ENCODE measurements around the gene BLZF1.
"Not testable (repeated sequence)": the region's sequence is repeated elsewhere in the genome, so short reads cannot be mapped to it uniquely, and the experiment has no call there.

The BLZF1 gene

GRCh38 chr1:169338617-169339016, 29.4 kb upstream of the BLZF1 start:
- Histone ChIP-seq H3K4me3 (ENCODE audit: low read length) (no peak overlapping the region), H3K9ac (ENCODE audit: low read length) (no peak overlapping the region), H3K4me1 (ENCODE audit: control insufficient read depth, insufficient read depth, low read length) (no peaks in the 10 kb centered on the region), H3K9me3 (ENCODE audit: control insufficient read depth, low read length) (no peaks in the 10 kb centered on the region), H3K36me3 (ENCODE audit: control insufficient read depth, insufficient read depth, low read length) (no peaks in the 10 kb centered on the region), H3K27me3 (ENCODE audit: control insufficient read depth, insufficient read depth, low read length) (no peaks in the 10 kb centered on the region)

DNA sequence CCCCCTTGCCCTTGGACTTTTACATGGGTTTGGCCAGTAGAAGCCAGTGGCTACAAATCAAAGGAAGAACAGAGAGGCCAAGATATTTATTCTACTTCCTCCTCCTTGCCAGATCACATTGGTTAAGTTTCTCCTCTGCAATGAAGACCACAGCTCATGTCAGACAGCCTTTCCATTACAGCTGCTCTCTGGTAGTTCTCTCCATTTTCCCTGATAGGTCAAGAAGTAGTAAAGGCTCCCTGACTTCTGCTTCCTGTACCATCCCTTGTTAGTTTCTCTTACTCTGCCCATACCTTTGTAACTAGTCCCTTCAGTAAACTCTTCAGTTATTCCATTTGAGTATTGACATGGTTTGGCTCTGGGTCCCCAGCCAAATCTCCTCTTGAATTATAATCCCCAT, 28.2 kb upstream of the BLZF1 start:
- Histone ChIP-seq H3K36me3 (ENCODE audit: control insufficient read depth, insufficient read depth, low read length) (no peaks in the 10 kb centered on the region), H3K27me3 (ENCODE audit: control insufficient read depth, insufficient read depth, low read length) (no peaks in the 10 kb centered on the region), H3K9me3 (ENCODE audit: control insufficient read depth, low read length) (no peaks in the 10 kb centered on the region), H3K9ac (ENCODE audit: low read length) (no peak overlapping the region), H3K4me1 (ENCODE audit: control insufficient read depth, insufficient read depth, low read length) (no peaks in the 10 kb centered on the region), H3K4me3 (ENCODE audit: low read length) (no peak overlapping the region)

DNA sequence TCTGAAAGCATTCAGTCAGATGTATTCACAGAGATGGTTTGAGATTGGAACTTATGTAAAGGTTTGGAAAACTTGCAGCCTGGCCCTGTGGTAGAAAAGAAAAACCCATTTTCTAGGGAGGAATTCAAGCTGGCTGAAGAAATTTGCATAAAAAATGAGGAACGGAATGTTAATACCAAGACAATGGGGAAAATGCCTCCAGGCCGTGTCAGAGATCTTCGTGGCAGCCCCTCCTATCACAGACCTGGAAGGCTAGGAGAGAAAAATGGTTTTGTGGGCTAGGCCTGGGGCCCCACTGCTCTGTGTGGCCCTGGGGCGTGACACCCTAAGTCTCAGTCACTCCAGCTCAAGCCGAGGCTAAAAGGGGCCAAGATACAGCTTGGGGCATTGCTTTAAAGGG, 27.1 kb upstream of the BLZF1 start:
- no peaks in the 10 kb centered on the region for H3K27me3 ChIP-seq (ENCODE audit: control insufficient read depth, insufficient read depth, low read length)
- no peaks in the 10 kb centered on the region for H3K36me3 ChIP-seq (ENCODE audit: control insufficient read depth, insufficient read depth, low read length)
- H3K9me3 ChIP-seq (ENCODE audit: control insufficient read depth, low read length) = no peaks in the 10 kb centered on the region
- peaks cover 7% of the 10 kb centered on the region for H3K4me1 ChIP-seq (ENCODE audit: control insufficient read depth, insufficient read depth, low read length)
- H3K4me3 ChIP-seq (ENCODE audit: low read length) = no peak overlapping the region
- no peak overlapping the region for H3K9ac ChIP-seq (ENCODE audit: low read length)

DNA sequence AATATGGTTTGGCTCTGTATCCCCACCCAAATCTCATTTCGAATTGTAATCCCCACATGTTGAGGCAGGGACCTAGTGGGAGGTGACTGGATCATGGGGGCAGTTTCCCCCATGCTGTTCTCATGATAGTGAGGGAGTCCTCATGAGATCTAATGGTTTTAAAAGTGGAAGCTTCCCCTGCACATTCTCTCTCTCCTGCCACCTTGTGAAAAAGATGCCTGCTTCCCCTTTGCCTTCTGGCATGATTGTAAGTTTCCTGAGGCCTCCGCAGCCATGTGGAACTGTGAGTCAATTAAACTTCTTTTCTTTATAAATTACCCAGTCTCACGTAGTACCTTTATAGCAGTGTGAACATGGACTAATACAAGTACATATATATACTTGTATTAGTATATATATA, 25.9 kb upstream of the BLZF1 start:
- H3K4me1 ChIP-seq (ENCODE audit: control insufficient read depth, insufficient read depth, low read length); H3K9me3 ChIP-seq (ENCODE audit: control insufficient read depth, low read length); H3K4me3 ChIP-seq (ENCODE audit: low read length); H3K36me3 ChIP-seq (ENCODE audit: control insufficient read depth, insufficient read depth, low read length); H3K9ac ChIP-seq (ENCODE audit: low read length); H3K27me3 ChIP-seq (ENCODE audit: control insufficient read depth, insufficient read depth, low read length): not testable (repeated sequence)

DNA sequence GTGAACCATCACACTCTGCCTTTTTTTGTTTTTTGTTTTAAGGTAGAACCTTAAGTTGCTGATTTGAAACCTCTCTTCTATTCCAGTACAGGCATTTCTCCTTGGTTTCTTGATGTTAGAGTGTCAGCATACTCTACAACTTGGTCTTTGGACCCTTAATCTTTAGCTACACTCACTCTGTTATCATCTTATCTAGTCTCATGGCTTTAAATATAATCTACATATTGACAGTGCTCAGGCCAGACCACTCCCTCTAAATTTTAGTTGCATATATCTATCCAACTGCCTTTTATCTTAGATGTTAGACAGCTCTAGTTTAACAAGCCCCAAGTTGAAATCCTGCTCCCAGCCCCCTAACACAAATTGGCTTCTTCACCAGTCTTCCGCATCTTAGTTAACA, 22.5 kb upstream of the BLZF1 start:
- Histone ChIP-seq H3K36me3 (ENCODE audit: control insufficient read depth, insufficient read depth, low read length) (no peaks in the 10 kb centered on the region), H3K4me1 (ENCODE audit: control insufficient read depth, insufficient read depth, low read length) (peaks cover 7% of the 10 kb centered on the region), H3K9ac (ENCODE audit: low read length) (no peak overlapping the region), H3K9me3 (ENCODE audit: control insufficient read depth, low read length) (no peaks in the 10 kb centered on the region), H3K4me3 (ENCODE audit: low read length) (no peak overlapping the region), H3K27me3 (ENCODE audit: control insufficient read depth, insufficient read depth, low read length) (no peaks in the 10 kb centered on the region)

- H3K27me3 ChIP-seq (ENCODE audit: control insufficient read depth, insufficient read depth, low read length) = no peaks in the 10 kb centered on the region
- H3K36me3 ChIP-seq (ENCODE audit: control insufficient read depth, insufficient read depth, low read length) = no peaks in the 10 kb centered on the region
- no peaks in the 10 kb centered on the region for H3K9me3 ChIP-seq (ENCODE audit: control insufficient read depth, low read length)
- H3K4me1 ChIP-seq (ENCODE audit: control insufficient read depth, insufficient read depth, low read length) = peaks cover 7% of the 10 kb centered on the region
- H3K4me3 ChIP-seq (ENCODE audit: low read length) = no peak overlapping the region
- H3K9ac ChIP-seq (ENCODE audit: low read length) = no peak overlapping the region
Measured at GRCh38 chr1:169346036-169346589, 21.9 kb upstream of the BLZF1 start.

DNA sequence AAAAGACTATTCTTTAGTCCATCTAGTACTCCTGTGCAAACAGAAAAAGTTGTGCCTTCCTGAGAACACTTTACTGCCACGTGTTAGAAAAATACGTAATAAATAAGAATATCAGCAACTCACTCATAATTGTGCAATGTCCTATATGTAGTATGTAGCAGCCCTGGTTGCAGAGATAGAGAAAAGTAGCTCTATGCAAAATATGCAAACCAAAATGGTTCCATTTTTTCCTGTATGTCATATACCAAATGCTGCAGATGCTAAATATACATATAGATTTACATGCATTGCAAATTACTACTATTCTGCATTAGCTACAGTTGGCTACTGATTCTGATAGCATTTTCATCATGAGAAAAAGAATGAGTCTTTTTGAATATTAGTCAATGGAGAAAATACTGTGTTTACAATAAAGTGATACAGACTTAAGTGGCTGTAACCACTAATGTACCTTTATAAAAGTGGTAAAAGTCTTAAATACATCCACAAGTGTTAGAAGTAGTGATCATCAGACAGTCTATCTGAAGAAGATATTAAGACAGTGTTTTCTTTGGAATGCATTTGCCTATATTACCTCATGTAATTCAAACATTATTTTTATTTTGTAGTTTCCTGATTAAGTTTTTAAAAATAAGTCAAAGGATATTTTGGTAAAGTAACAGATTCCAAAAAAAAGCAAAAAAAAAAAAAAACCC, 20.2 kb upstream of the BLZF1 start:
- H3K36me3 ChIP-seq (ENCODE audit: control insufficient read depth, insufficient read depth, low read length) = no peaks in the 10 kb centered on the region
- no peaks in the 10 kb centered on the region for H3K9me3 ChIP-seq (ENCODE audit: control insufficient read depth, low read length)
- no peaks in the 10 kb centered on the region for H3K27me3 ChIP-seq (ENCODE audit: control insufficient read depth, insufficient read depth, low read length)

DNA sequence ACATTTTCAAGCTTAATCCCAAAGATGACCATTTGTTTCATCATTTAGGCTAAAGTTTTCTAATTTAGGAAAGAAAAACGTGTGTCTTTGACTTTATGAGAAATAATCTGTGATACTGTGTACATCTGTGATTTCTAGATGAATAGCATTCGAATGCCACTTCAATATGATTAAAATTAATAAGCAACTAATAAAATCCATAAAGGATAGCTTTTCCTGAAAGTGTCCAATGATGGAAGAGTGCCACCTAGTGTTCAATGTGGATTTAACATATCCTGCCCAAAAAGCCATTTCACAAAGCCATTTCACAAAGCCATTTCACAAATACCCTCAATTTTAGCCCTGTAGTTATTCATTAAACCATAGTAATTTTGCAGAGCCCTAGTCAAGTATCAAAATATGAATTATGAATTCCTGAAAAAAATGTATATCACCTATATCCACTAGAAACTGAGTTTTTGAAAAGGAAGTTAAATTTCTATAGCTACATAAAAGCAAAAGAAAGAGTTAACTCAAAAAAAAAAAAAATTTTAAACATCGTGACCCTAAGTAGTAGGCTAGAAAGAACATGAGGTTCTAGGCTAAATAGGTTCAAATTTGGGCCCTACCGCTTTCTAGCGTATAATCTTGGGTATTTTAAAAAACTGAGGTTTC, 19.5 kb upstream of the BLZF1 start:
- Histone ChIP-seq H3K4me3 (ENCODE audit: low read length) (no peak overlapping the region), H3K36me3 (ENCODE audit: control insufficient read depth, insufficient read depth, low read length) (no peaks in the 10 kb centered on the region), H3K27me3 (ENCODE audit: control insufficient read depth, insufficient read depth, low read length) (no peaks in the 10 kb centered on the region), H3K9ac (ENCODE audit: low read length) (no peak overlapping the region), H3K4me1 (ENCODE audit: control insufficient read depth, insufficient read depth, low read length) (peaks cover 7% of the 10 kb centered on the region), H3K9me3 (ENCODE audit: control insufficient read depth, low read length) (no peaks in the 10 kb centered on the region)

More for the DNA sequence above, 20.2 kb upstream of the BLZF1 start:
- Histone ChIP-seq H3K9ac (ENCODE audit: low read length) (no peak overlapping the region), H3K4me1 (ENCODE audit: control insufficient read depth, insufficient read depth, low read length) (peaks cover 7% of the 10 kb centered on the region), H3K4me3 (ENCODE audit: low read length) (no peak overlapping the region)

- no peak overlapping the region for H3K4me3 ChIP-seq (ENCODE audit: low read length)
- H3K36me3 ChIP-seq (ENCODE audit: control insufficient read depth, insufficient read depth, low read length) = no peaks in the 10 kb centered on the region
- no peaks in the 10 kb centered on the region for H3K9me3 ChIP-seq (ENCODE audit: control insufficient read depth, low read length)
- H3K9ac ChIP-seq (ENCODE audit: low read length) = no peak overlapping the region
- no peaks in the 10 kb centered on the region for H3K4me1 ChIP-seq (ENCODE audit: control insufficient read depth, insufficient read depth, low read length)
- no peaks in the 10 kb centered on the region for H3K27me3 ChIP-seq (ENCODE audit: control insufficient read depth, insufficient read depth, low read length)
Measured at GRCh38 chr1:169360415-169360814, 7.6 kb upstream of the BLZF1 start.

DNA sequence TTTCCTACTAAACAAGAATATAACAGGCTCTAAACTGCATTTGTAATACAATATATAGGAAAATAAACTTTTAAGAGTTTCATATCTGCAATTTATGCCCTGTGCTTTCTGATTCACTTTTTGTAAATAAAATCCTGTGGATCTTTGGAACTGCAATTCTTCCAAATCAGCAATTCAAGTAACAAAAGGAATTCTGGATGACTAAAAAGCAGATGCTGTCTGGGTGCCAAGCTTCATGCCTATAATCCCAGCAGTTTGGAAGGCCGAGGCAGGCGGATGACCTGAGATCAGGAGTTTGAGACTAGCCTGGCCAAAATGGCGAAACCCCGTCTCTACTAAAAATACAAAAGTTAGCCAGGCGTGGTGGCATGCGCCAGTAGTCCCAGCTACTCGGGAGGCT, 6.7 kb upstream of the BLZF1 start:
- Histone ChIP-seq H3K9me3 (ENCODE audit: control insufficient read depth, low read length) (no peaks in the 10 kb centered on the region), H3K27me3 (ENCODE audit: control insufficient read depth, insufficient read depth, low read length) (no peaks in the 10 kb centered on the region)

DNA sequence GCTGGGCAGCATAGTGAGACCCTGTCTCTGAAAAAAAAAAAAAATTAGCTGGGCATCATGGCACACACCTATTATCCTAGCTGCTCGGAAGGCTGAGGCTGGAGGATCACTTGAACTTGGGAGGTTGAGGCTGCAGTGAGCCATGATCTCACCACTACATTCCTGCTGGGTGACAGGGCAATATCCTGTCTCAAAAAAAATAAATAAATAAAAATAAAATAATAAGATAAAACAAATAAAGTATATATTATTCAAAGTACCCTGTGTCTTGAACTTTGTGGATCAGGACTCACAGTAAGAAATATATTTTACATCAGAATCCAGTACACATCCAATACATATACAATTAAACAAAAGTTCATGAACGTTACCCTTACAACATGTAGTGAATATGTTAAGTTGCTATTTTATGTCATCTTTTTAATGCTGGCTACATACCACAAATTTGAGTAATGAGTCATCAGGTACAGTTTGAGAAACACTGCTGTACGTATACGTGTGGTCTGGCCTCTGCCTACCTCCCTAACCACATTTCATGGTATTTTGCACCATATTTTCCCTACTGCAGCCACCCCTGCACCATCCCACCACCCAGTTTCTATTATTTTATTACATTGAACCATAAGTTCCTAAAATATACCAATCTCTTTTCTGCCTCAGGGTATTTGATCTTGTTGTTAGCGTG, 4.8 kb upstream of the BLZF1 start:
- no peak overlapping the region for H3K9ac ChIP-seq (ENCODE audit: low read length)
- no peaks in the 10 kb centered on the region for H3K36me3 ChIP-seq (ENCODE audit: control insufficient read depth, insufficient read depth, low read length)
- no peaks in the 10 kb centered on the region for H3K4me1 ChIP-seq (ENCODE audit: control insufficient read depth, insufficient read depth, low read length)
- no peaks in the 10 kb centered on the region for H3K27me3 ChIP-seq (ENCODE audit: control insufficient read depth, insufficient read depth, low read length)
- no peak overlapping the region for H3K4me3 ChIP-seq (ENCODE audit: low read length)
- no peaks in the 10 kb centered on the region for H3K9me3 ChIP-seq (ENCODE audit: control insufficient read depth, low read length)

More for the DNA sequence above, 6.7 kb upstream of the BLZF1 start:
- Histone ChIP-seq H3K36me3 (ENCODE audit: control insufficient read depth, insufficient read depth, low read length) (no peaks in the 10 kb centered on the region), H3K9ac (ENCODE audit: low read length) (no peak overlapping the region), H3K4me1 (ENCODE audit: control insufficient read depth, insufficient read depth, low read length) (no peaks in the 10 kb centered on the region), H3K4me3 (ENCODE audit: low read length) (no peak overlapping the region)

DNA sequence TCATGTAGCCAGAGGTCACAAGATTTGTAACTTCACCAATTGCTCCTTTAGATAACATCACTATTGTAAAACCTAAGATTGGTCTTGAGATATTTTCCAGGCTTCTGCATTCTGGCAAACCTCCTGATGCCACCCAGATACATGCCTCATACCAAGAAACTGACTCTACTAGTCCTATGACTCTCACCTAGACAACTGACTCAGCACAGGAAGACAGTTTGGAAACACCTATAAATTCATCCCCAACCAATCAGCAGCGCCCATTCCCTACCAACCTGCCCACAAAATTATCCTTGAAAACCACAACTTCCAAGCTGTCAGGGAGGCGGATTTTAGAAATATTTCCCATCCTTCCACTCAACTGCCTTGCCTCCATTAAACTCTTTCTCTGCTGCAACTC, 3.0 kb upstream of the BLZF1 start:
- H3K9me3 ChIP-seq (ENCODE audit: control insufficient read depth, low read length) = no peaks in the 10 kb centered on the region

More for the DNA sequence above, 3.0 kb upstream of the BLZF1 start:
- no peak overlapping the region for H3K4me3 ChIP-seq (ENCODE audit: low read length)
- no peaks in the 10 kb centered on the region for H3K27me3 ChIP-seq (ENCODE audit: control insufficient read depth, insufficient read depth, low read length)
- no peak overlapping the region for H3K9ac ChIP-seq (ENCODE audit: low read length)
- H3K36me3 ChIP-seq (ENCODE audit: control insufficient read depth, insufficient read depth, low read length) = no peaks in the 10 kb centered on the region
- no peaks in the 10 kb centered on the region for H3K4me1 ChIP-seq (ENCODE audit: control insufficient read depth, insufficient read depth, low read length)
